ENCODE measurements around the gene FAM163B.

FAM163B gene

GRCh38 chr9:133554729-133555128 lies 54.5 kb downstream of the FAM163B start:
- H3K4me3 Mint-ChIP-seq = no peak overlapping the region
- no peaks in the 10 kb centered on the region for H3K9me3 Mint-ChIP-seq
- H3K27ac Mint-ChIP-seq = no peak overlapping the region
- peaks cover 15% of the 10 kb centered on the region for H3K4me1 Mint-ChIP-seq (ENCODE audit: low read depth)
- peaks cover 4% of the 10 kb centered on the region for H3K27me3 Mint-ChIP-seq
- no peaks in the 10 kb centered on the region for H3K36me3 Mint-ChIP-seq (ENCODE audit: low read depth)

GRCh38 chr9:133553973-133554713 lies 55.0 kb downstream of the FAM163B start:
- Mint-ChIP-seq H3K27ac (no peak overlapping the region), H3K4me1 (ENCODE audit: low read depth) (peaks cover 13% of the 10 kb centered on the region), H3K27me3 (peaks cover 4% of the 10 kb centered on the region), H3K36me3 (ENCODE audit: low read depth) (no peaks in the 10 kb centered on the region), H3K4me3 (no peak overlapping the region), H3K9me3 (no peaks in the 10 kb centered on the region)

- H3K4me1 Mint-ChIP-seq (ENCODE audit: low read depth) = peaks cover 3% of the 10 kb centered on the region
- H3K4me3 Mint-ChIP-seq = no peak overlapping the region
- H3K9me3 Mint-ChIP-seq = no peaks in the 10 kb centered on the region
- H3K27ac Mint-ChIP-seq = no peak overlapping the region
- H3K27me3 Mint-ChIP-seq = no peaks in the 10 kb centered on the region
- no peaks in the 10 kb centered on the region for H3K36me3 Mint-ChIP-seq (ENCODE audit: low read depth)
Measured at GRCh38 chr9:133553123-133553522, 56.1 kb downstream of the FAM163B start.

- no peak overlapping the region for H3K27ac Mint-ChIP-seq
- H3K36me3 Mint-ChIP-seq (ENCODE audit: low read depth) = no peaks in the 10 kb centered on the region
- H3K27me3 Mint-ChIP-seq = no peaks in the 10 kb centered on the region
- H3K9me3 Mint-ChIP-seq = no peaks in the 10 kb centered on the region
- no peaks in the 10 kb centered on the region for H3K4me1 Mint-ChIP-seq (ENCODE audit: low read depth)
- H3K4me3 Mint-ChIP-seq = no peak overlapping the region
Measured at GRCh38 chr9:133552236-133552635, 57.0 kb downstream of the FAM163B start.

GRCh38 chr9:133551446-133551845 lies 57.7 kb downstream of the FAM163B start:
- Mint-ChIP-seq H3K36me3 (ENCODE audit: low read depth) (no peaks in the 10 kb centered on the region), H3K4me3 (no peak overlapping the region), H3K9me3 (no peaks in the 10 kb centered on the region), H3K27me3 (no peaks in the 10 kb centered on the region), H3K27ac (no peak overlapping the region), H3K4me1 (ENCODE audit: low read depth) (no peaks in the 10 kb centered on the region)

GRCh38 chr9:133547116-133547515 lies 62.1 kb downstream of the FAM163B start:
- H3K4me1 Mint-ChIP-seq (ENCODE audit: low read depth) = no peaks in the 10 kb centered on the region
- no peak overlapping the region for H3K27ac Mint-ChIP-seq
- H3K27me3 Mint-ChIP-seq = no peaks in the 10 kb centered on the region
- no peak overlapping the region for H3K4me3 Mint-ChIP-seq
- H3K9me3 Mint-ChIP-seq = no peaks in the 10 kb centered on the region
- no peaks in the 10 kb centered on the region for H3K36me3 Mint-ChIP-seq (ENCODE audit: low read depth)

- Mint-ChIP-seq H3K27me3 (no peaks in the 10 kb centered on the region), H3K4me1 (ENCODE audit: low read depth) (no peaks in the 10 kb centered on the region), H3K9me3 (no peaks in the 10 kb centered on the region), H3K27ac (no peak overlapping the region), H3K4me3 (no peak overlapping the region), H3K36me3 (ENCODE audit: low read depth) (no peaks in the 10 kb centered on the region)
Measured at GRCh38 chr9:133546287-133546680, 62.9 kb downstream of the FAM163B start.

- no peaks in the 10 kb centered on the region for H3K27me3 Mint-ChIP-seq
- H3K9me3 Mint-ChIP-seq = no peaks in the 10 kb centered on the region
- H3K4me3 Mint-ChIP-seq = no peak overlapping the region
- H3K27ac Mint-ChIP-seq = no peak overlapping the region
- H3K36me3 Mint-ChIP-seq (ENCODE audit: low read depth) = no peaks in the 10 kb centered on the region
- peaks cover 1% of the 10 kb centered on the region for H3K4me1 Mint-ChIP-seq (ENCODE audit: low read depth)
Measured at GRCh38 chr9:133545494-133546286, 63.5 kb downstream of the FAM163B start.

GRCh38 chr9:133543772-133544467 lies 65.3 kb downstream of the FAM163B start:
- no peak overlapping the region for H3K4me3 Mint-ChIP-seq
- peaks cover 5% of the 10 kb centered on the region for H3K4me1 Mint-ChIP-seq (ENCODE audit: low read depth)
- H3K36me3 Mint-ChIP-seq (ENCODE audit: low read depth) = no peaks in the 10 kb centered on the region
- peaks cover 4% of the 10 kb centered on the region for H3K27me3 Mint-ChIP-seq
- H3K27ac Mint-ChIP-seq = no peak overlapping the region
- no peaks in the 10 kb centered on the region for H3K9me3 Mint-ChIP-seq

- Mint-ChIP-seq H3K36me3 (ENCODE audit: low read depth) (no peaks in the 10 kb centered on the region), H3K4me1 (ENCODE audit: low read depth) (peaks cover 5% of the 10 kb centered on the region), H3K27ac (no peak overlapping the region), H3K9me3 (no peaks in the 10 kb centered on the region), H3K4me3 (no peak overlapping the region), H3K27me3 (peaks cover 5% of the 10 kb centered on the region)
Measured at GRCh38 chr9:133542002-133542401, 67.2 kb downstream of the FAM163B start.

GRCh38 chr9:133540698-133541025 lies 68.5 kb downstream of the FAM163B start:
- Mint-ChIP-seq H3K27me3 (peaks cover 5% of the 10 kb centered on the region), H3K27ac (no peak overlapping the region), H3K36me3 (ENCODE audit: low read depth) (no peaks in the 10 kb centered on the region), H3K9me3 (no peaks in the 10 kb centered on the region), H3K4me3 (no peak overlapping the region), H3K4me1 (ENCODE audit: low read depth) (peaks cover 5% of the 10 kb centered on the region)

- Mint-ChIP-seq H3K27ac (no peak overlapping the region), H3K4me3 (no peak overlapping the region), H3K9me3 (no peaks in the 10 kb centered on the region), H3K27me3 (peaks cover 5% of the 10 kb centered on the region), H3K4me1 (ENCODE audit: low read depth) (peaks cover 5% of the 10 kb centered on the region), H3K36me3 (ENCODE audit: low read depth) (no peaks in the 10 kb centered on the region)
Measured at GRCh38 chr9:133539991-133540697, 69.0 kb downstream of the FAM163B start.

GRCh38 chr9:133538851-133539833 lies 70.0 kb downstream of the FAM163B start:
- Mint-ChIP-seq H3K36me3 (ENCODE audit: low read depth) (no peaks in the 10 kb centered on the region), H3K27ac (no peak overlapping the region), H3K9me3 (no peaks in the 10 kb centered on the region), H3K4me1 (ENCODE audit: low read depth) (peaks cover 6% of the 10 kb centered on the region), H3K4me3 (no peak overlapping the region), H3K27me3 (peaks cover 5% of the 10 kb centered on the region)

- Mint-ChIP-seq H3K27me3 (peaks cover 10% of the 10 kb centered on the region), H3K4me3 (no peak overlapping the region), H3K27ac (no peak overlapping the region), H3K9me3 (no peaks in the 10 kb centered on the region), H3K36me3 (ENCODE audit: low read depth) (no peaks in the 10 kb centered on the region), H3K4me1 (ENCODE audit: low read depth) (peaks cover 13% of the 10 kb centered on the region)
Measured at GRCh38 chr9:133538176-133538575, 71.0 kb downstream of the FAM163B start.

All from stimulated activated naive CD8-positive, alpha-beta T cell treated with anti-CD3 and anti-CD28 coated beads, Interleukin-15, Interleukin-2, amounts not matched to agents 100 ng/mL and 50 ng/mL, for 24 hours (primary cell).